Measurements from ENCODE around the gene COX14.
A peak's percentile ranks its signal among the peaks of the same experiment; 100 is the strongest.

The COX14 gene

DNA sequence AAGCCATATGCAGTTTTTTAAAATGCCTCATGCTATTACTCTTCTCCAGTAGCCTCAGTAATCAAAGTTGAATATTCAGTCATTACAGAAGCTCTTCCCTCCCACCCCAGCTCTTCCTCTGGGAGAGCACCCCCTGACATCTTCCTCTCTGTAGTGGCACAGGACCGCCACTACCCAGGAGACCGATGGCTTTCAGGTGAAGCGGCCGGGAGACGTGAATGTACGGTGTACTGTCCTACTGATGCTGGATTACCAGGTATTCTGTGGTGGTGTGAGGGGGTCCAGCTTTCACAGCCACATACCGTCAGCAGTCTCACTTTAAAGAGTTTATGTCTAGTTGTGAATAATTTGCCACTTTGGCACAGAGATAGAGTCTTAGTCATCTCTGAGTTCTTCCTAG, 22.3 kb upstream of the COX14 start:
- no peak for DNase-seq (ENCODE audit: low read depth)
- no peak overlapping the region for H3K4me3 ChIP-seq (ENCODE audit: low read depth, low read length)
- TF ChIP-seq, protein P1, sequence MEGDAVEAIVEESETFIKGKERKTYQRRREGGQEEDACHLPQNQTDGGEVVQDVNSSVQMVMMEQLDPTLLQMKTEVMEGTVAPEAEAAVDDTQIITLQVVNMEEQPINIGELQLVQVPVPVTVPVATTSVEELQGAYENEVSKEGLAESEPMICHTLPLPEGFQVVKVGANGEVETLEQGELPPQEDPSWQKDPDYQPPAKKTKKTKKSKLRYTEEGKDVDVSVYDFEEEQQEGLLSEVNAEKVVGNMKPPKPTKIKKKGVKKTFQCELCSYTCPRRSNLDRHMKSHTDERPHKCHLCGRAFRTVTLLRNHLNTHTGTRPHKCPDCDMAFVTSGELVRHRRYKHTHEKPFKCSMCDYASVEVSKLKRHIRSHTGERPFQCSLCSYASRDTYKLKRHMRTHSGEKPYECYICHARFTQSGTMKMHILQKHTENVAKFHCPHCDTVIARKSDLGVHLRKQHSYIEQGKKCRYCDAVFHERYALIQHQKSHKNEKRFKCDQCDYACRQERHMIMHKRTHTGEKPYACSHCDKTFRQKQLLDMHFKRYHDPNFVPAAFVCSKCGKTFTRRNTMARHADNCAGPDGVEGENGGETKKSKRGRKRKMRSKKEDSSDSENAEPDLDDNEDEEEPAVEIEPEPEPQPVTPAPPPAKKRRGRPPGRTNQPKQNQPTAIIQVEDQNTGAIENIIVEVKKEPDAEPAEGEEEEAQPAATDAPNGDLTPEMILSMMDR (conservative IDR thresholded peaks at IDR 0.05; ENCODE audit: low read depth, low read length), result no peak

DNA sequence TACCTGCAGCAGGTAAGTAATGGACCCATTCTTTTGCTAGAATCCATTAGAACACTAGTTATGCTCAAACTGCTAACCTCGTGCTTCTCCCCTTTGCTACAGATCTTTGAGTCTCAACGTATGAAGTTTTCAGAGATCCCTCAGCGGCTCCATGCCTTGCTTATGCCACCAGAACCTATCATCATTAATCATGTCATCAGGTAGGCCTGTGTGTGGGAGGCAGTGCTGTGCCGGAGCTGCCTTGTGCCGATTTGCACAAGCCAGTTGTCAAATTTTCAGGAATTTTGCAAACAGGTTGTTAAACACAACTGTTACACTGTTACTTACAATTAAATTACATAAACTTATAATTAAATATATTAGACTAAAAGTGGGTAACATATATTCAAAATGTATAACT, 21.6 kb upstream of the COX14 start:
- no peak overlapping the region for H3K4me3 ChIP-seq (ENCODE audit: low read depth, low read length)
- TF ChIP-seq, protein P1 (conservative IDR thresholded peaks at IDR 0.05; ENCODE audit: low read depth, low read length), result no peak
- no peak for DNase-seq (ENCODE audit: low read depth)

DNA sequence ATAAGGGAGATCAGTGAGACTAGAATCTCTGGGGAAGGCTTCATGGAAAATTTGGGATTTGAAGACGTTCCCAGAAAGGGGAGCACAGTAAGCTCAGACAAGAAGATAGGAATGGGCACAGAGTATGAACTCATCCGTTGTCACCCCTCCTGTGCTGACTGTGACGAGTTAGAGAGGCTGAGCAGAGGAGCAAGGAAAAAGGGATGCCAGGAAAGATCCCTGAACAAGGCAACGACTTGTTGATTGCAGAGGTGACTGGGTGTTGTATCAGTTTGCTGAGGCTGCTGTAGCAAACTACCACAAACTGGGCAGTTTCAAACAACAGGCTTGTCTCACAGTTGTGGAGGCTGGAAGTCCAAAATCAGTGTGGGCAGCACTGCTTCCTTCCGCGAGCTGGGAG, 14.1 kb upstream of the COX14 start:
- no peak for DNase-seq (ENCODE audit: low read depth)
- TF ChIP-seq, protein P1 (conservative IDR thresholded peaks at IDR 0.05; ENCODE audit: low read depth, low read length), result no peak
- no peak overlapping the region for H3K4me3 ChIP-seq (ENCODE audit: low read depth, low read length)

DNA sequence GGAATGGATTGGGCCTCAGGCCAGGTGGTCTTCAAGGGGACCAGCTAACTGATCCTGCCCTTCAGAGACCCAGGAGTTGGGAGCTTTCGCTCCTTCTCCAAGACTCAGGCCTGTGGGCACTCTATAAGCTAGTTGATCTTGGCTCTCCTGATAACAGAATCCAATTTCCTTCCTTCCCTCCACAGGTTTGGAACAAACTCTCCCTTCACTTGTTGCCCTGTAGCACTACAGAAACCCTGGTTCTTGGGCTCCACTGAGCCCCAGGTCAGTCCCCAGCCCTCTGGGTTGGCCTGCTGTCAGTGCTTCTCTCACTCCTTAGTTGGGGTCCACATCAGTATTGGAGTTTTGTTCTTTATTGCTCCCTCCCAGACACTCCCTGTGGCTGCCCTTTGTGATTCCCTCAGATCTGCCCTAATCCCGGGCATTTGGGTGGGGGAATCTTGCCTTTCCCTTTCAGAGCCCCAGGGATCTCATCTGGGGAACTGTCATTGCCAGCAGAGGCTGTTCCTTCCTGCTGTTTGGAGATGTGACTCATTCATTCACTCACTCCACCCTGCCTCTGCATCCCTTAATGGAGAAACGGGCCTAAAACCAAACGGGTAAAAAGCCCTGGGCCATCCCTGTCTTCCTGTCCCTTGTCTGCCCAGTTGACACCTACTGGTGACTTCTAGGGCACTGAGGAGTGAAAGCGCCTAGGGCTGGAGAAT, 12.6 kb upstream of the COX14 start:
- TF ChIP-seq, protein P1 (conservative IDR thresholded peaks at IDR 0.05; ENCODE audit: low read depth, low read length), result no peak
- DNase-seq (ENCODE audit: low read depth), result peak; percentile 16
- H3K4me3 ChIP-seq (ENCODE audit: low read depth, low read length), result no peak overlapping the region

DNA sequence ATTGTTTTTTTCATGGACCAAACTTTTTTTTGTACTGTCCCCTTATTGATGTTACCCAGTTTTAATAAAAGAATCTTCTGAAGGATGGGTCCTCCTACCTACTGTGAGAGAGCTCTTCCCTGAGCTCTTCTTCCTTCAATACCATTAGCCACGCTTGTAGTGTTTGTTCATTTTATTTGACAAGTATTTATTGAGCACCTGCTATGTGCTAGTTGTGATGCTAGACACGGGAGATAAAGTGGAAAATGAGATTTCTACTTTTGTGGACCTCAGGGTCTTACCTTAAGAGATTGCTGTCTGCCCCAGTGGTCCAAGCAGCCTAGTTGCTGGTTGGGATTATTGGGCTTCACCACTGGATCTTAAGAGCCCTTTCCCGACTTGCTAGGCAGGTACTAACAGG, 11.5 kb upstream of the COX14 start:
- H3K4me3 ChIP-seq (ENCODE audit: low read depth, low read length), result no peak overlapping the region
- no peak for DNase-seq (ENCODE audit: low read depth)
- TF ChIP-seq, protein P1 (conservative IDR thresholded peaks at IDR 0.05; ENCODE audit: low read depth, low read length), result no peak

DNA sequence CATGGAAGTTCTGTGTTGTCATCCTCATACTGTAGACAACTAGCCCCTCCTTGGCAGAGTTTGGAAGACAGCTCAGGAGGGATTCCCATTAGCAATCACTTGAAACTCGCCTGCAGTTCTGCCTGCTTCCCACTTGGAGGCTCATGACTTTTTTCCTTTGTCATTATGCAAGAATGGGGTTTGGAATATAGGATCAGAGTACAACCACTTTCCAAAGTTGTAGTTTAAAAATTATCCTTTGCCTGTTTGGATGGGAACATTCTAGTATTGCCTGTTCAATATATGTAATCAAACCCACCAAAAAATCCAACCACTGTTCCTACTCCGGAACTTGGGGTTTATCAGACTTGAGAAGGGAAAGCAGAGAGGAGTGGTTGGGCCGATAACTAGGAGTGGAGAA, 10.4 kb upstream of the COX14 start:
- H3K4me3 ChIP-seq (ENCODE audit: low read depth, low read length), result no peak overlapping the region
- TF ChIP-seq, protein P1 (conservative IDR thresholded peaks at IDR 0.05; ENCODE audit: low read depth, low read length), result peak; percentile 72
- DNase-seq (ENCODE audit: low read depth), result peak; percentile 78

DNA sequence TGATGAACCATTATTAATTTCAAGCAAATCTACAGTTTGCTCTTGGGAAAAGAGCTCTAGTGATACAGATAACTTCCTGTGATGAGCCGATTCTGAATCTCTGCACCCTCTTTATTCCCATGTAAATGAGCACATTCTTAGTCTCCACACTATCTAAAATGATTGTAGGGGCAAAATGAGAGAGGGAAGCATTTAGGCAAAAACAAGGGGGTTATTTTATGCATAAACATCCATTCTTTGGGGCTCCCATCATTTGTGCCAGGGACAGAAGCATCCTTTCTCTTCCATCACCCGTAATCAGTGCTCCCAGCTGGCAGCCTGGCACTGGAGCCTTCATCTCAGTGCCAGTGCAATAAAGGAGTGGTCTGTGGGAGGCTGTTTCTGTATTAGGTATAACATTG, 9.9 kb upstream of the COX14 start:
- TF ChIP-seq, protein P1 (conservative IDR thresholded peaks at IDR 0.05; ENCODE audit: low read depth, low read length), result no peak
- no peak overlapping the region for H3K4me3 ChIP-seq (ENCODE audit: low read depth, low read length)
- DNase-seq (ENCODE audit: low read depth), result no peak

All from choroid plexus epithelial cell (primary cell).